Fibroblast of the aortic adventitia (primary cell): ENCODE measurements around the gene BMP7. TPM values are rescaled to one million over a fixed set of nuclear protein-coding genes. Genes with fewer than 3 reads are reported as not detected.

Source experiments
- DNase-seq: peaks from one replicate; pipeline ENCODE4 v3.0.0-alpha.2; 2010; ENCODE audit warnings: low read depth
- H3K4me3 ChIP-seq: 2 replicates; pipeline ENCODE4 v1.5.1; 2011; ENCODE audit warnings: low read depth, mild to moderate bottlenecking, control low read depth, low read length, moderate library complexity
- CTCF ChIP-seq: IDR thresholded peaks from 2 replicates; pipeline ENCODE4 v1.5.1; 2011; ENCODE audit warnings: mild to moderate bottlenecking, low read length, control low read depth, inconsistent platforms; ENCODE audit not compliant: insufficient read depth
- total RNA-seq: library from RNA; depleted of rRNA; stranded (reverse); fragments of >200 nt; gene quantifications from 2 replicates; pipeline ENCODE4 v1.2.3, GENCODE V29; 2012; ENCODE audit warnings: low replicate concordance

Gene BMP7
- total RNA-seq, 1 donor, result not detected

- TF ChIP-seq CTCF, result no peak
These were observed 118.2 kb downstream of the BMP7 start for GRCh38 chr20:57148263-57148662.

GRCh38 chr20:57147185-57147584 is 119.3 kb downstream of the BMP7 start:
- DNase-seq, result no peak
- no peak for TF ChIP-seq CTCF
- no peak overlapping the region for H3K4me3 ChIP-seq

More at GRCh38 chr20:57148263-57148662, 118.2 kb downstream of the BMP7 start:
- no peak for DNase-seq
- no peak overlapping the region for H3K4me3 ChIP-seq

GRCh38 chr20:57146155-57146554 is 120.3 kb downstream of the BMP7 start:
- no peak for TF ChIP-seq CTCF
- H3K4me3 ChIP-seq, result no peak overlapping the region
- no peak for DNase-seq

DNA sequence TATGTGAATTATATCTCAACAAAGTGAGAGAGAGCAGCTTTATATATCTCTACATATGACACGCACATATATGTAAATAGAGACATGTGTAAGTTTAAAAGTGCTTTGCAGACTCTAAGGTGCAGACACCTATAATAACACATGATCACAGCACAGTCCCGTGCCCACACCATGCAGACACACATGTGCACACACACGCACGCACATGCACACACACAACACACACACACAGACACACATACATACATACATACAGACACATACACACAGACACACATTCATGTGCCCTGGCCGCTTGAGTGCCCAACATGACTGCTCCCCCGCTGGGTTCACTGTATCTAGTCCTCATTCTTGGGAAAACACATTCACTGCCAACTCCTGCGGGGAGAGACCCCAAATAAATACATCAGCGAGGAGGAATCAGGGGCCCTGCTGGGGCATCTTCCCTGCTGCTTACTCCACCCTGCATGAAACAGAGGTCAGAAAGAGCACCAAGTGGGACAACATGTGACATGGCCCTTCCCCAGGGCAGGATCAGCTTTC is 121.3 kb downstream of the BMP7 start:
- no peak overlapping the region for H3K4me3 ChIP-seq
- TF ChIP-seq CTCF, result no peak
- no peak for DNase-seq

GRCh38 chr20:57143173-57143572 is 123.3 kb downstream of the BMP7 start:
- no peak overlapping the region for H3K4me3 ChIP-seq
- no peak for DNase-seq
- TF ChIP-seq CTCF, result no peak

GRCh38 chr20:57142667-57143066 is 123.8 kb downstream of the BMP7 start:
- no peak for TF ChIP-seq CTCF
- no peak overlapping the region for H3K4me3 ChIP-seq
- DNase-seq, result no peak

GRCh38 chr20:57141492-57141891 is 124.9 kb downstream of the BMP7 start:
- DNase-seq, result no peak

More at GRCh38 chr20:57141492-57141891, 124.9 kb downstream of the BMP7 start:
- TF ChIP-seq CTCF, result no peak
- H3K4me3 ChIP-seq, result no peak overlapping the region
